Effector CD8-positive, alpha-beta T cell (primary cell): ENCODE measurements around the gene PAQR5.
"Not testable (repeated sequence)": the region's sequence is repeated elsewhere in the genome, so short reads cannot be mapped to it uniquely, and the experiment has no call there.

Source experiments
- DNase-seq: peaks from one replicate; lab custom pipeline; 2025; lab: John Stamatoyannopoulos, UW

Gene PAQR5

DNA sequence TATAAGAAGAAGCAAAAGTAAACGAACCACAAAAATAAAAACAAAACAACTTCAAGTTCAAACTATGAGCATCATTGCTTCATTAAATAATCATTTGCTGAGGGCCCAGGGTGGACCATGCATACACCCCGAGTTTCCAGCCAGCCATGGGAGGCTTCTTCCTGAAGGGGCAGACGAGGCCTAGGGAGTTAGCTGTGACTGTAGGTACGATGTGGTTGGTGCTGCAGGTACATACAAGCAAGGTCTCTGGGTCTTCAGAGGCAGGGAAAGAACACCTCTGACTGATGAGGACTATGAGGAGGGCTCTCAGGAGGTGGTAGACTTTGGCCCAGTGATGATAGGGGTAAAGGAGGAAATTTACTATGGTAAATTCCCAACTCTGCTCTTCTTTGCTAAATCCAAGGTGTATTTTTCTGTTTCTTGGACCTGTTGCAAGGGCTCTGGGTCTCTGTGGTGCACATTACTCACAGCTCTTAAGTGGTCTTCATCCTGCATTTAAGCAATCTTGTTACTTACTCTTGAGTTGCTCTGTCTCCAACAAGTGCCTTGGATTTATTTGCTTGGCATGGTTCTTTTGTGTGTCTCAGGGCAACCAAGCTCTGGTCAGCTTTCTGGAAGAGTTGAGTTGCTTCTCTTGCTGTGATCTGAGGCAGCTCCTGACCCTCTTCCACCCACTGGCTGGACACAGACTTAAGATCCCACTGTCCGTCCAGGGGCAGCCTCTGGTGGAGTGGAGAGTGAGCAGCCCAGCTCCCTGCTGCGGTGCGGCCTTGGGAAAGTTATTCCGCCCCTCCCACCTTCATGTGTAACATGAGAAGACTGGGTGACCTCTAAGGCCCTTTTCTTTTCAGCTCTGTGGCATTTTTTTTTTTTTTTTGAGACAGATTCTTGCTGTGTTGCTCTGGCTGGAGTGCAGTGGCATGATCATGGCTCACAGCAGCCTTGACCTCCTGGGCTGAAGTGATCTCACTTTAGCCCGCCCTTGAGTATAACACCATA is 59.4 kb downstream of the PAQR5 start:
- DNase-seq, result no peak

- DNase-seq, result no peak
Observed at GRCh38 chr15:69358850-69359249, 60.1 kb downstream of the PAQR5 start.

DNA sequence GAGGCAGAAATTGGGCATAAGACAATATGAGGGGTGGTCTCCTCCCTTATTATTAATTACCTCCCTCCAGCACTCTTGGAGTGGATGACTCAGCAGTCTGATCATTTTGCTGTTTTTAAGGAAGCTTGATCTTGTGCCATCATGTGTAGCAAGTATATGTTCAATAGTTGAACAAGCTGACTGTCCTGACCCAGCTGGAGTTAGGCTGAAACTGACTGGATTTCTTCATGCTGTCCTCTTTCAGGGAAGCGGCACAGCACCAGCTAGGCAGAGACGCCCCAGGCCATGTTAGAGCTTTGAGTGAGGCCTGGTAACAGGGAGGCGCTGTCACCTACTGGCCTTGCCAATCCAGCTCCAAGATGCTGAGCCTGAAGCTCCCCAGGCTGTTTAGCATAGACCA is 61.0 kb downstream of the PAQR5 start:
- no peak for DNase-seq

- DNase-seq, result no peak
Observed at GRCh38 chr15:69360642-69361041, 61.9 kb downstream of the PAQR5 start.

DNA sequence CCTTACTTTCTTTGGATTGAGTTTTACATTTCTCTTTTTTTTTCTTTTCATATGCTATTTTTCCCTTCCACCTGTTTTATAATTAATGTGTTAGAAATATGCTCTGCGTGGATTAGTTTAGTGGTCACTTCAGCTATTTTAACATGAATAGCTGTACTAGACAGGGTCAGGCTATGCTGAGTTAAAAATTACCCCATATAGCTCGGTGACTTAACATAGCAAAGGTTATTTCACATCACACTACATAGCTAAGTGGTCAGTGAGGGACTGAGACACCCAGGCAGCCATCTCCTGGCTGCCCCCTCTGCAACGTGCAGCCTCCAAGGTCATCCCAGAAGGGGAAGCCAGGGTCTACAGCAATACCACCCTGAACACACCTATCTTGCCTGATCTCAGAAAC is 68.5 kb downstream of the PAQR5 start:
- no peak for DNase-seq

DNA sequence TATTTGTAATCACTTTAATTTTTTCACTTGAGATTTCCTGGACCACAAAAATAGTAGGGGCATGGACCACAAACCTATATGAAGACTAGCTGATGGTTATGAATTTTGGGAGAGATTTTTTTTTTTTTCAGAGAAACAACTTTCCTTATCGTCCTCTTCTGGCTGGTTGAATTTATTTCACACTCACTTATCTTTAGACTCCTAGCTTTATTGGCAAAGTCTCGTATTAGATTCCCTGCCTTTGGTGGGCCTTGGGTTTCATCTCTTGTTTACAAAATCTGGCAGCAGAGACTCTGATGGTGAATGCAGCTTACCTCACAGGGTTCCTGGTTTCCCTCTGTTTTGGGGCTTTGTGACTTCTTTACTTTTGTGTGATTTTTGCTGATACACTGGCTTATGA is 70.9 kb downstream of the PAQR5 start:
- no peak for DNase-seq

- no peak for DNase-seq
Observed at GRCh38 chr15:69373406-69373805, 74.7 kb downstream of the PAQR5 start.

DNA sequence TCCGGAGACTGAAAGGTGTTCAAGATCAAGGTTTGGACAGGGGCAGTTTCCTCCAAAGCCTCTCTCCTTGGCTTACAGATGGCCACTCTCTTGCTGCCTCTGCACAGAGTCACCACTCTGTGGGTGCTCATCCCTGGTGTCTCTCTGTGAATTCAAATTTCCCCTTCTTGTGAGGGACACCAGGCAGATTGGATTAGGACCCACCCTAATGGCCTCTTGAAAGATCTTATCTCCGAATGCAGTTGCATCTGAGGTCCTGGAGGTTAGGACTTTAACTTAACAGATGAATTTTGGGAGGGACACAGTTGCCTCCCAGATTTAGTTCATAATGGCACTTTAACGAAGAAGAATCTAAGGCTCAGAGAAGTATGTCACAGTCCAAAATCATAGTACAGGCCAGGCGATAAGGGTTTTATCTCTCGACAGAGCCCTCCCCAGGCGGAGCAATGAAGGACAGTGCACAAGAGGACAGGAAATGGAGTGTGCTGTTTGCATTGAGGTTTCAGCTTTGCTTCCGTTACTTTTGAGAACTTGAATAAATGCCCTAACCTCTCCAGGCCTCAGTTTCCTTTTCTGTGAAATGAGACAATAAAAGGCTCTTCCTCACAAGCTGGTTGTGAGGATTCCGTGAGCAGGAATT is 76.6 kb downstream of the PAQR5 start:
- no peak for DNase-seq

DNA sequence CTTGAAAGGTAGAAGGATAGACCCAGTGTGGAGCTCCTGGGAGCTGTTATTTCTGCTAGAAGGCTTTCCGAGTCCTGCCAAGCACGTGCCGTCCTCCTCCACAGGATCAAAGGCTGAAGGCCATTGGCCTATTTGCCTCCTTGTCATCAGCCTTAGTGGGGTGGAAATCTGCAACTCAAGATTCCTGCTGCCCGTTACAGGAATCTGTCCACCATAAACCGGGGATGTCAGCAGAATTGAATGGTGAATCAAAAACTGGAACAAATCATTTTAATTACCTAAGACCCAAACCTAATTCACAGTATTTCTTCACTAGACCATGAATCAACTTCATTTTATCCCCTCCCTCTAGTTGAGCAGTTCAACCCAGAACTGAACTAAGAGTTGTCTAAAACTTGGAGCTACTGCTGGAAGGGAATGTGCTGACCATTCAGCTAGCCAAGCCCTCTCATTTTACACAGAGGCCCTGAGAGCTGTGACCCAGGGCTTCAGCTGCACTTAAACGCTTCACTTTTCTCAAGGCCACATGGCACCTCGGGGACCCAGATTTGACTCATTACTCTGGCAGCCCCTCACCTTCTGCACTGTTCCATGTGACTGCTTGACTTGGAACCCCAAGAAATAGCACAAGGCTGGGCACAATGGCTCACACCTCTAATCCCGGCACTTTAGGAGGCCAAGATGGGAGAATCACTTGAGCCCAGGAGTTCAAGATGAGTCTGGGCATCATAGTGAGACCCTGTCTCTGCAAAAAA is 78.7 kb downstream of the PAQR5 start:
- no peak for DNase-seq

DNA sequence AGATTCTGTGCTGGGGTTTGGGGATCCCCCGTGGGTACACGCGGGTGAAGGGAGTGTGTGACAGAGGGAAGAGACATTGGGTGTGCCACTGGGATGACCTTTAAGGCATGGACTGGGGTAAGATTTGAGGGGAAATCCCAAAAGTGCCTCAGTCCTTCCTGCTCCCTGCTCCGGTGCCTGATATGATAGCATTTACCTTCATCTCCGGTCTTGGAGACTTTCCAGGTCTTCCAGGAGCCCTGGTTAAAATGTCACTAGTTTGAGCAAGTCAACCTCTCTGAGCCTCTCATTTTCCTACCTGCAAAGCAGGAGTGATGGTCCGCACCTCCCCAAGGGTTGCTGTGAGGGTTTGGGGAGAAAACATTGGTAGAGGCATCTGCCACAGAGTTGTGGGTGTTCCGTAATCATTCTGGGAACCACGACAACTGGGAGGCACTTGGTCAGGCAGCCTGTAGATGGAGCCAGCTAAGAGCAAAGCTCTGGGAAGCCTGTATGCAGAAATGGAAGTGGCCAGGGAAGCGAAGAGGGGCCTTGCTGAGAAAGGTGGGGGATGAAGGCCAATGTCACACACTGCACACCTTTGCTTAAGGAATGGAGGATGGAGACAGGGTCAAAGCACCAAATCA is 81.5 kb downstream of the PAQR5 start:
- no peak for DNase-seq

GRCh38 chr15:69380726-69381105 is 82.0 kb downstream of the PAQR5 start:
- DNase-seq, result no peak

DNA sequence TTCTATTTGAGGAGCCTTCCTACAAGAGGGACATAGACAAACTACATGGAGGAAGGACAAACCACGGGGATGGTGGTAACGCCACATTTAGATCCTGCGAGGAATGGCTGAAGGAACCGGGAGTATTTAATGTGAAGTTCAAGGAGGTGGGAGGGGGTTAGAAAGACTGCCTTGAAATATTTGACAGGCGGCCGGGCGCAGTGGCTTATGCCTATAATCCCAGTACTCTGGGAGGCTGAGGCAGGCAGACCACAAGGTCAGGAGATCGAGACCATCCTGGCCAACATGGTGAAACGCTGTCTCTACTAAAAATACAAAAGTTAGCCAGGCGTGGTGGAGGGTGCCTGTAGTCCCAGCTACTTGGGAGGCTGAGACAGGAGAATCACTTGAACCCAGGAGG is 83.5 kb downstream of the PAQR5 start:
- not testable (repeated sequence) for DNase-seq

GRCh38 chr15:69384066-69384465 is 85.4 kb downstream of the PAQR5 start:
- not testable (repeated sequence) for DNase-seq

DNA sequence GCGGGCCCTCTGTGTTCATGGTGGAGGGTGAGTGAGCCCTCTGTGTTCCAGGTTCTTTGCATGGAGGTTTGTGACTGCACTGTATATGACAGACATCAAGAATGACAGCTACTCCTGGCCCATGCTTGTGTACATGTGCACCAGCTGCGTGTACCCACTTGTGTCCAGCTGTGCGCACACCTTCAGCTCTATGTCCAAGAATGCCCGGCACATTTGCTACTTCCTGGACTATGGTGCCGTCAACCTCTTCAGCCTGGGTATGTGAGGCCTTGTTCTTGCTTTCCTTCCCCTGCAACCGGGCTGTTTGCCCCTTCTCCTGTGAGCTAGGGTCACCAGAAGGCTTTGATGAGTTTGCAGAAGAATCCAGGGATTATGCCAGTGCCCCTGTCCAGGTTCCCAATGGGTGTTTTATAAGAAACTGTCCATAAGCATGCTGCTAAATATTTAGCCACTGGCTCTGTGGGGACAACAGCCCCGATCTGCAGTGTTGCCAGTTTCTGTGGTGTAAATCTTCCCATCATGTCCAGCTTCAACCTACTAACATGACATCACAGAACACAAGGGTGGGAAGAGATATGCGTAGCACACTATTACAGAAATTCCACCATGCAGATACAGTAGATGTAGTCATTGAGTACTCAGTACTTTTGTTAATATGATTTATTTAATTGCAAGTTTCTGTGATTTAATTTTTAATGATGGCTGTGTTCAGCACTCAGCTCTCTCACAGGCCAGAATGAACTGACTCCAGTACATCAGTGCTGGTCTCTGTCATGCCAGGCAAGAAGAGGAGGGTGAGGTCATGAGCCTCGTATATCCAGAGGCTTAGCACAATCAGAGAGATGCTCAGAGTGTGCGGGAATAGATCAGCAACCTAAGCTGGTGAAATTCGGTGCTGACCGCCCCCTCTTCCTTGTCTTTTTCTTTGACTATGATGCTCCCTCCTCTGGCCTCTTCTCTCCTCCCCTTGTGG is 86.2 kb downstream of the PAQR5 start:
- no peak for DNase-seq

DNA sequence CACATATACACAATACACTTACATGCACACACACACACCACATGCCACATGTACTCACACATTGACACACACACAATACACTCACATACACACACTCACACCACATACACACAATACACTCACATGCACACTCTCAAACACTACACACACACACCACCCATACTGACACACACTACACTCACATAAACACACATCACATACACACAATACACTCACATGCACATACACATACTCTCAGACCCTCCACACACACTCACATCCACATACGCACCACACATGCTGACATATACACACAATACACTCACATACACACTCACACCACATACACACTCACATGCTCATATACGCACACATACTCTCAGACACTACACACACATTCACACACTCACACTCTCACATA is 87.1 kb downstream of the PAQR5 start:
- DNase-seq, result no peak

DNA sequence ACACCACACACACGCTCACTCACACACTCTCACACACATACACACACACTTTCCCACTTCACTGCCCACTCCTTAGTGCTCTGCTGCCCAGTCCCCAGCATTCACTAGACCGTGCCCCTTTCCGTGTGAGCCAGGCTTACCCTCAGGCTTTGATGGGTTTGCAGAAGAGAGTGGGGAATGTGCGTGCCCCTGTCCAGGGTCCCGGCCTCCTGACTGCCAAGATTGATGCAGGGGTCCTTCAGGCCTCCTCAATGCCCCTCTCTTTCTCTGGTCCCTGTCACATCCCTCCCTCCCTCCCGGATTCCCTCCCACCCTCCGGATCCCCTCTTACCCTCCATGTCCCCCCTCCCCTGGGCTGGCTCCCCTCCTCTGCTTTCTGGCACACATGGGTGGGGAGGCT is 87.6 kb downstream of the PAQR5 start:
- DNase-seq, result no peak

GRCh38 chr15:69388260-69388705 is 89.6 kb downstream of the PAQR5 start:
- DNase-seq, result no peak

DNA sequence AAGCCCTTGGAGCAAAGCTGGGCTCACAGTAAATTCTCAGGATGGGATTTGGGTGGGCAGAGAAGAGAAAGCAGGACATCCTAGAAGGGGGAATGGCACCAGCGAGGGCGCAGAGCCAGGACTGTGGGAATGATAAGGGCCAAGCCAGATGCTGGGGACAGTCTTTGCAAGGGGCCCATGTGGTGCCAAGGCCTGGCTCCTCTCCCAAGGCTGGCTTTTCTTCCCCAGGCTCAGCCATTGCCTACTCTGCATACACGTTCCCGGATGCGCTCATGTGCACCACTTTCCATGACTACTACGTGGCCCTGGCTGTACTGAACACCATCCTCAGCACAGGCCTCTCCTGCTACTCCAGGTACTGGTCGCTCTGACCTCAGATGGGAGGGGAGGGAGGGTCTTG is 90.7 kb downstream of the PAQR5 start:
- no peak for DNase-seq

DNA sequence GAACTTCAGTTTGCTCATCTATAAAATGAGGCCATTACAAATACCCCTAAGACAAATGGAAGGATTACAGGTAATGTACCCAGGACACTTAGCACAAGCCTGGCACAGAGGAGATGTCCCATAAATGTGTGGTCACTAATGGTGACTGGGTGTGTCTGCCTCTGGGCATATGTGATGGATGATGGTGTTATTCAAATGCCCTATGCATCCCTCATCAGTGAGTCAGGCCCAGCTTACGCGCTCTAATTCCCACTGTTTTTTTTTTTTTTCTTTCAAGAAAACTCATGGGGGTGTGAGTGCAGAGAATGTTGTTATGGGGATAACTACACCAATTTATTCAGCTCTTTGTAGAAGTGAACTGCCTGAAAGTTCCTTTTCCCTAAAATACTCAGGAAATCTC is 91.9 kb downstream of the PAQR5 start:
- no peak for DNase-seq

- DNase-seq, result no peak
Observed at GRCh38 chr15:69391046-69391757, 92.5 kb downstream of the PAQR5 start.
